Liver (tissue), 9 donors: ENCODE results near the gene COG2. TPM values are rescaled to one million over a fixed set of nuclear protein-coding genes. Genes with fewer than 3 reads are reported as not detected.

Experiments
- DNase-seq: peaks from one replicate; pipeline ENCODE4 v3.0.0-alpha.2; 2017; ENCODE audit warnings: low spot score
- H3K27ac ChIP-seq, 2 donors: one replicate each; pipeline ENCODE4 v1.7.0; 2013; ENCODE audit warnings: inconsistent platforms in 2 of 2, low read length in 2 of 2, control low read depth in 1 of 2, low read depth in 1 of 2, mild to moderate bottlenecking in 1 of 2
- H3K27me3 ChIP-seq, 4 donors: one replicate each; pipeline versions ENCODE4 v1.6.1 to v1.7.0; 2013; ENCODE audit warnings: low read length in 3 of 4, inconsistent platforms in 1 of 4, mild to moderate bottlenecking in 1 of 4, moderate library complexity in 1 of 4; ENCODE audit not compliant: control insufficient read depth in 4 of 4, insufficient read depth in 4 of 4
- H3K36me3 ChIP-seq, 4 donors: one replicate each; pipeline versions ENCODE4 v1.6.1 to v1.7.0; 2013; ENCODE audit warnings: low read length in 3 of 4, mild to moderate bottlenecking in 3 of 4, low read depth in 1 of 4, moderate library complexity in 1 of 4; ENCODE audit not compliant: control insufficient read depth in 4 of 4, insufficient read depth in 3 of 4
- H3K4me1 ChIP-seq, 4 donors: one replicate each; pipeline versions ENCODE4 v1.6.1 to v1.7.0; 2013; ENCODE audit warnings: low read length in 3 of 4, mild to moderate bottlenecking in 3 of 4, moderate library complexity in 1 of 4; ENCODE audit not compliant: control insufficient read depth in 4 of 4, insufficient read depth in 4 of 4
- H3K4me3 ChIP-seq, 3 donors: one replicate each; pipeline versions ENCODE4 v1.6.1 to v1.7.0; 2013; ENCODE audit warnings: low read length in 3 of 3, control low read depth in 1 of 3, low read depth in 1 of 3, mild to moderate bottlenecking in 1 of 3
- H3K9ac ChIP-seq, 2 donors: one replicate each; pipeline ENCODE4 v1.7.0; 2013; ENCODE audit warnings: low read length in 2 of 2, mild to moderate bottlenecking in 2 of 2, moderate library complexity in 2 of 2, control low read depth in 1 of 2, low read depth in 1 of 2
- H3K9me3 ChIP-seq, 4 donors: one replicate each; pipeline versions ENCODE4 v1.6.1 to v1.7.0; 2013; ENCODE audit warnings: low read length in 3 of 4; ENCODE audit not compliant: control insufficient read depth in 4 of 4
- CTCF ChIP-seq: fragments of 150-350 bp; IDR thresholded peaks from 2 replicates; pipeline ENCODE4 v1.5.1; 2017; ENCODE audit warnings: improper control_type of control experiment, low read depth, low read length; ENCODE audit not compliant: missing input control
- FOXA1 ChIP-seq: IDR thresholded peaks from 2 replicates; pipeline ENCODE4 v1.6.1; 2016; ENCODE audit warnings: antibody characterized with exemption
- FOXA2 ChIP-seq: IDR thresholded peaks from 2 replicates; pipeline ENCODE4 v1.6.1; 2016; ENCODE audit warnings: antibody characterized with exemption
- GABPA ChIP-seq, 2 donors: IDR thresholded peaks in 1 of 2; conservative IDR thresholded peaks in 1 of 2; 2 replicates each; pipeline ENCODE4 v1.6.1; 2016; ENCODE audit warnings: antibody characterized with exemption in 2 of 2, mild to moderate bottlenecking in 1 of 2, moderate library complexity in 1 of 2
- HNF4A ChIP-seq, 2 donors: conservative IDR thresholded peaks; 2 replicates each; pipeline ENCODE4 v1.6.1; 2016; ENCODE audit warnings: antibody characterized with exemption in 2 of 2, mild to moderate bottlenecking in 2 of 2
- HNF4G ChIP-seq: IDR thresholded peaks from 2 replicates; pipeline ENCODE4 v1.6.1; 2016; ENCODE audit warnings: antibody characterized with exemption
- JUND ChIP-seq, 2 donors: IDR thresholded peaks; 2 replicates each; pipeline ENCODE4 v1.6.1; 2016; ENCODE audit warnings: antibody characterized with exemption in 2 of 2
- NR2F2 ChIP-seq: IDR thresholded peaks from 2 replicates; pipeline ENCODE4 v1.6.1; 2016; ENCODE audit warnings: antibody characterized with exemption
- RAD21 ChIP-seq, 2 donors: IDR thresholded peaks; 2 replicates each; pipeline ENCODE4 v1.6.1; 2016; ENCODE audit warnings: antibody characterized with exemption in 2 of 2, mild to moderate bottlenecking in 2 of 2
- SP1 ChIP-seq: IDR thresholded peaks from 2 replicates; pipeline ENCODE4 v1.6.1; 2018; ENCODE audit warnings: antibody characterized with exemption, mild to moderate bottlenecking
- TAF1 ChIP-seq: conservative IDR thresholded peaks from 2 replicates; pipeline ENCODE4 v1.6.1; 2016; ENCODE audit warnings: antibody characterized with exemption, mild to moderate bottlenecking
- YY1 ChIP-seq: IDR thresholded peaks from 2 replicates; pipeline ENCODE4 v1.6.1; 2016; ENCODE audit warnings: antibody characterized with exemption, mild to moderate bottlenecking
- ZBTB33 ChIP-seq: IDR thresholded peaks from 2 replicates; pipeline ENCODE4 v1.6.1; 2016; ENCODE audit warnings: antibody characterized with exemption
- WGBS: extraction: QIAGEN DNeasy Blood & Tissue Kit; methylation state at CpG from one replicate; pipeline ENCODE4 v1.1.7; 2013; 5-methylcytosine and 5-hydroxymethylcytosine counted together
- polyA plus RNA-seq, 2 donors: library from polyadenylated mRNA; stranded (reverse) in 1 of 2; unstranded in 1 of 2; fragments of 200-250 nt in 1 of 2; fragments of >200 nt in 1 of 2; fragmentation: Nextera tagmentation in 1 of 2; extraction: Ambion mirVana in 1 of 2; gene quantifications; one replicate each; pipeline versions ENCODE4 v1.2.1 to v1.2.3, GENCODE V29; 2013 to 2015
- total RNA-seq, 2 donors: library from RNA; depleted of rRNA; stranded (reverse); fragments of >200 nt; gene quantifications; one replicate each; pipeline ENCODE4 v1.2.3, GENCODE V29; 2014
- TF ChIP-seq, protein P1 (sequence below): IDR thresholded peaks from 2 replicates; pipeline ENCODE4 v1.6.1; 2016; ENCODE audit warnings: antibody characterized with exemption
- TF ChIP-seq, protein P2 (sequence below): IDR thresholded peaks from 2 replicates; pipeline ENCODE4 v1.6.1; 2016; ENCODE audit warnings: antibody characterized with exemption, mild to moderate bottlenecking
- donor health status: healthy.
- donor health status: healthy.
- donor health status: healthy.
- donor health status: healthy.
- donor health status: healthy.

Gene COG2
- total and polyA plus RNA-seq, 4 donors: 6.4 to 16.1 (median 14.3) TPM

- H3K9me3 ChIP-seq: no peaks in the 10 kb centered on the region
- H3K36me3 ChIP-seq: peaks cover 9 to 42% (median 33%) of the 10 kb centered on the region in 4 donors
- no peaks in the 10 kb centered on the region for H3K27me3 ChIP-seq
- no peak for DNase-seq
- H3K9ac ChIP-seq: no peak overlapping the region
- H3K4me3 ChIP-seq: no peak overlapping the region
- no peak overlapping the region for H3K27ac ChIP-seq
- peaks cover 0 to 5% (median 3%) of the 10 kb centered on the region in 4 donors for H3K4me1 ChIP-seq
- TF ChIP-seq CTCF: no peak
- TF ChIP-seq SP1: no peak
- no peak for TF ChIP-seq RAD21 (IDR thresholded peaks at IDR 0.05)
- TF ChIP-seq HNF4G: no peak
- no peak for TF ChIP-seq HNF4A (conservative IDR thresholded peaks at IDR 0.05)
- TF ChIP-seq, protein P1, sequence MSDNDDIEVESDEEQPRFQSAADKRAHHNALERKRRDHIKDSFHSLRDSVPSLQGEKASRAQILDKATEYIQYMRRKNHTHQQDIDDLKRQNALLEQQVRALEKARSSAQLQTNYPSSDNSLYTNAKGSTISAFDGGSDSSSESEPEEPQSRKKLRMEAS: no peak
- no peak for TF ChIP-seq FOXA2
- 92% methylated on average over 4 of the region's 4 CpGs for WGBS
Measured at GRCh38 chr1:230694464-230694863, 52.2 kb downstream of the COG2 start.

- no peaks in the 10 kb centered on the region for H3K27me3 ChIP-seq
- H3K9me3 ChIP-seq: no peaks in the 10 kb centered on the region
- peaks cover 9 to 36% (median 28%) of the 10 kb centered on the region in 4 donors for H3K36me3 ChIP-seq
- DNase-seq: no peak
- H3K27ac ChIP-seq: no peak overlapping the region
- TF ChIP-seq TAF1: no peak
- TF ChIP-seq HNF4A (conservative IDR thresholded peaks at IDR 0.05): no peak
- TF ChIP-seq NR2F2: no peak
- TF ChIP-seq, protein P1: no peak
- TF ChIP-seq FOXA1: no peak
- no peak for TF ChIP-seq FOXA2
- TF ChIP-seq RAD21 (IDR thresholded peaks at IDR 0.05): no peak
- TF ChIP-seq GABPA (IDR thresholded peaks at IDR 0.05 in 1 of 2, conservative IDR thresholded peaks at IDR 0.05 in 1 of 2): no peak
- TF ChIP-seq YY1: no peak
- TF ChIP-seq, protein P2, sequence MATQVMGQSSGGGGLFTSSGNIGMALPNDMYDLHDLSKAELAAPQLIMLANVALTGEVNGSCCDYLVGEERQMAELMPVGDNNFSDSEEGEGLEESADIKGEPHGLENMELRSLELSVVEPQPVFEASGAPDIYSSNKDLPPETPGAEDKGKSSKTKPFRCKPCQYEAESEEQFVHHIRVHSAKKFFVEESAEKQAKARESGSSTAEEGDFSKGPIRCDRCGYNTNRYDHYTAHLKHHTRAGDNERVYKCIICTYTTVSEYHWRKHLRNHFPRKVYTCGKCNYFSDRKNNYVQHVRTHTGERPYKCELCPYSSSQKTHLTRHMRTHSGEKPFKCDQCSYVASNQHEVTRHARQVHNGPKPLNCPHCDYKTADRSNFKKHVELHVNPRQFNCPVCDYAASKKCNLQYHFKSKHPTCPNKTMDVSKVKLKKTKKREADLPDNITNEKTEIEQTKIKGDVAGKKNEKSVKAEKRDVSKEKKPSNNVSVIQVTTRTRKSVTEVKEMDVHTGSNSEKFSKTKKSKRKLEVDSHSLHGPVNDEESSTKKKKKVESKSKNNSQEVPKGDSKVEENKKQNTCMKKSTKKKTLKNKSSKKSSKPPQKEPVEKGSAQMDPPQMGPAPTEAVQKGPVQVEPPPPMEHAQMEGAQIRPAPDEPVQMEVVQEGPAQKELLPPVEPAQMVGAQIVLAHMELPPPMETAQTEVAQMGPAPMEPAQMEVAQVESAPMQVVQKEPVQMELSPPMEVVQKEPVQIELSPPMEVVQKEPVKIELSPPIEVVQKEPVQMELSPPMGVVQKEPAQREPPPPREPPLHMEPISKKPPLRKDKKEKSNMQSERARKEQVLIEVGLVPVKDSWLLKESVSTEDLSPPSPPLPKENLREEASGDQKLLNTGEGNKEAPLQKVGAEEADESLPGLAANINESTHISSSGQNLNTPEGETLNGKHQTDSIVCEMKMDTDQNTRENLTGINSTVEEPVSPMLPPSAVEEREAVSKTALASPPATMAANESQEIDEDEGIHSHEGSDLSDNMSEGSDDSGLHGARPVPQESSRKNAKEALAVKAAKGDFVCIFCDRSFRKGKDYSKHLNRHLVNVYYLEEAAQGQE: no peak
- TF ChIP-seq SP1: no peak
- TF ChIP-seq JUND (IDR thresholded peaks at IDR 0.05): no peak
- TF ChIP-seq ZBTB33: no peak
- H3K4me1 ChIP-seq: peaks cover 0 to 5% (median 3%) of the 10 kb centered on the region in 4 donors
- no peak overlapping the region for H3K4me3 ChIP-seq
- 82% methylated on average over 4 of the region's 4 CpGs for WGBS
- no peak overlapping the region for H3K9ac ChIP-seq
Measured at GRCh38 chr1:230694991-230695390, 52.7 kb downstream of the COG2 start.
